GM12874 (cell line): ENCODE results near the gene SHC2.

Experiments used
- CTCF ChIP-seq: IDR thresholded peaks from 2 replicates; pipeline ENCODE4 v1.5.1; 2011; ENCODE audit warnings: low read depth, mild to moderate bottlenecking, control low read depth, low read length, moderate library complexity; ENCODE audit not compliant: insufficient read depth

Gene SHC2

DNA sequence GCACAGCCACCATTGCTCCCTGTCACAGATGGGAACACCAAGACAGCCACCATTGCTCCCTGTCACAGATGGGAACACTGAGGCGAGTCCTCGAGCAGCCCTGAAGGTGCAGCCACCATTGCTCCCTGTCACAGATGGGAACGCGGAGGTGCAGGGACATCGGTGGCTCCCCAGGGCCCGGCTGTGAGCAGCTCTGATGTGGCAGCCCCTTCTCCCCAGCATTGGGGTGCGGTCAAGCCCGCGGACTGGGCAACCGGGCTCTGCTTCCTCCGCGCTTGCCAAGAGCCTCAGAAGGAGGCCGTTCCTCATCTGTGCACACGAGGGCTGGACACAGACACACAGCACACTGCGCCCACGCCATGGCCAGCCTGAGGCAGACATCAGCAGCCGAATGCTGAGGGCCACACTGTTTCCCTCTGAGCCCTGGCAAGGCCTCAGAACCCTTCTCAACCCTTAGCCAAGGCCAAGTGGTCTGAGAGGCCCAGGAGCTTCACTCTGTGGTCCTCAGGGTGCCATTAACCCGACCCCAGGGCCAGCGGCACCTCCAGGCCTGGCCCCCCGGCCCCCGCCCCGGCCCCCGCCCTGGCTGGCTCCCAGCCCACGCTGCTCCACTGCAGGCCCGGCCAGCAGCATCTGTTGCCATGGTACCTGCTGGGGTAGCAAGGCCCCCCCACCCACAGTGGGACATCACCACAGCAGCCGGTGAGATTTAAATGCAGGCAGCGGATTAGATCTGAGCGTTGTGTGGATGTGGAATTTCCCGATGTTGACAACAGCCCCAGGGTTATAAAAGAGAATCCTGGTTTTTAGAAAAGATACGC, 70.2 kb downstream of the SHC2 start:
- no peak for TF ChIP-seq CTCF

- no peak for TF ChIP-seq CTCF
Measured at GRCh38 chr19:389935-390289, 70.9 kb downstream of the SHC2 start.

GRCh38 chr19:389255-389934, 71.4 kb downstream of the SHC2 start:
- TF ChIP-seq CTCF: no peak

- no peak for TF ChIP-seq CTCF
Measured at GRCh38 chr19:388691-389090, 72.1 kb downstream of the SHC2 start.

DNA sequence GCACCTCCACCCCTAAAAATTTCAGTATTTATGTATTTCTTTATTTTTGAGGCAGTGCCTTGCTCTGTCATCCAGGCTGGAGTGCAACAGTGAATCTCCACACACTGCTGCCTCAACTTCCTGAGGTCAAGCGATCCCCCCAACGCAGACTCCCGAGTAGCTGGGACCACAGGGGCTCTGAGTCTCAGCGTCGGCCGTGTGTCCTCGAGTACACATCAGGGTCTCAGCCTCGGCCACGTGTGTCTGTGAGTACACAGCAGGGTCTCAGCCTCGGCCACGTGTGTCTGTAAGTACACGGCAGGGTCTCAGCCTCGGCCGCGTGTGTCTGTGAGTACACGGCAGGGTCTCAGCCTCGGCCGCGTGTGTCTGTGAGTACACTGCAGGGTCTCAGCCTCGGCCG, 73.1 kb downstream of the SHC2 start:
- no peak for TF ChIP-seq CTCF

GRCh38 chr19:384799-385169, 76.0 kb downstream of the SHC2 start:
- TF ChIP-seq CTCF: no peak

DNA sequence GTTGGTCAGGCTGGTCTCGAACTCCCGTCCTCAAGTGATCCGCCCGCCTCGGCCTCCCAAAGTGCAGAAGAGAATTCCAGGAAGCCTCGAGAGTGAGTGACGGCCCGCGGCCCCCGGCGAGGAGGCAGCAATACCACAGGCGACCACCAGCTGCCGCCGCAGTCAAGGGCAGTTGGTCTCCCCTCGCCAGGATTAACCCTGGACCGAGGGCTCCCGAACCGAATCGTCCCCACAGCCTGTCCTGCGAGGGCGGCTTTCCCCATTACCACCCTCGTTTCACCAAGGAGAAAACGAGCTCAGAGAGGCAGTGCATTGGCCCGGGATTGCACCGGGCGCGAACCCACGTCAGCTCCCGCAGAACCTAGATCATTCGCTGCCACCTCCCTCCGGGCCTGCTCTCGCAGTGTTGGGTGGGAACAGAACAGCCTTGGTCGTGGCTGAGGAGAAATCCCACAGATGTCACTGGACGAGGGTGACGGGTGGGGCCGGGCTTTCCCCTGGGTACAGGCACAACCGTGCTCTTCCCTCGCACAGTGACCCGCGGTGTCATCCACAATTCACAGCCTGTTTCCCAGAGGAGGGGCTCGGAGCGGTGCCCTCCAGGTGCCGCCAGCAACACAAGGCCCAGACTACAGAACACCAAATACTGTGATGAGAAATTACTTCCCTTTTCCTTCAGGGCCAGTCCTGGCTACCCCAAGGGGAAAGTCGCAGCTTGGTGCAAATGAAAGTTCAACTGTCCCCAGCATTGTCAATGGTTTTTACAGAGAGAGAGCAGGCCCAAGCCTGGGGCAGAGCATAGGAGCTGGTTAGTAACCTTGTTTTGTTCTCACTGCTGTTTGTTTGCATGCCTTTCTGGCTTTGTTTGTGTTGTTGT, 76.7 kb downstream of the SHC2 start:
- 0 out of 2 replicates have a peak, but pooled peaks have one; percentile 23 for TF ChIP-seq CTCF
